DMS153 treated with DMSO at 0.1 percent for 48 hours (cell line): ENCODE results near the gene PDZK1.
A peak's percentile ranks its signal among the peaks of the same experiment; 100 is the strongest.
"Not testable (repeated sequence)": the region's sequence is repeated elsewhere in the genome, so short reads cannot be mapped to it uniquely, and the experiment has no call there.

Source experiments
- DNase-seq: peaks from one replicate; lab custom pipeline; 2025; ENCODE audit not compliant: unreplicated experiment; lab: John Stamatoyannopoulos, UW

PDZK1 gene

GRCh38 chr1:145665015-145665414 is 42.2 kb downstream of the PDZK1 start:
- DNase-seq: not testable (repeated sequence)

- peak; percentile 4 for DNase-seq
Observed at GRCh38 chr1:145662502-145662901, 44.7 kb downstream of the PDZK1 start.

- not testable (repeated sequence) for DNase-seq
Observed at GRCh38 chr1:145656245-145656943, 50.8 kb downstream of the PDZK1 start.

- not testable (repeated sequence) for DNase-seq
Observed at GRCh38 chr1:145643990-145644389, 63.2 kb downstream of the PDZK1 start.

- DNase-seq: not testable (repeated sequence)
Observed at GRCh38 chr1:145641886-145642285, 65.3 kb downstream of the PDZK1 start.

- DNase-seq: not testable (repeated sequence)
Observed at GRCh38 chr1:145636237-145636636, 70.9 kb downstream of the PDZK1 start.

GRCh38 chr1:145622177-145622576 is 85.0 kb downstream of the PDZK1 start:
- not testable (repeated sequence) for DNase-seq
